Ramos (cell line): ENCODE data around the gene PPP1R37.

Source experiments
- in situ Hi-C: fragments of 300-500 bp; cut with MboI; formaldehyde crosslinking; loops from one replicate; pipeline ENCODE4 v1.14.3; 2022; ENCODE audit warnings: low sequenced_read_pairs; ENCODE audit not compliant: unreplicated experiment

Gene PPP1R37

GRCh38 chr19:45179892-45180370, 87.0 kb downstream of the PPP1R37 start:
- in situ Hi-C loops: loop anchor here (10.0 kb wide), 1 partner anchor 275 kb away; the partner anchor contains the start of gene APOE

- in situ Hi-C loops: loop anchor here (10.0 kb wide), 1 partner anchor 276 kb away; the partner anchor contains the start of gene APOE
These were observed 88.0 kb downstream of the PPP1R37 start for GRCh38 chr19:45180936-45181335.

- in situ Hi-C loops: loop anchor here (10.0 kb wide), 1 partner anchor 278 kb away; the partner anchor contains the start of gene APOE
These were observed 89.8 kb downstream of the PPP1R37 start for GRCh38 chr19:45182758-45183157.

GRCh38 chr19:45184115-45184514, 91.1 kb downstream of the PPP1R37 start:
- in situ Hi-C loops: loop anchor here (10.0 kb wide), 1 partner anchor 279 kb away; the partner anchor contains the start of gene APOE

DNA sequence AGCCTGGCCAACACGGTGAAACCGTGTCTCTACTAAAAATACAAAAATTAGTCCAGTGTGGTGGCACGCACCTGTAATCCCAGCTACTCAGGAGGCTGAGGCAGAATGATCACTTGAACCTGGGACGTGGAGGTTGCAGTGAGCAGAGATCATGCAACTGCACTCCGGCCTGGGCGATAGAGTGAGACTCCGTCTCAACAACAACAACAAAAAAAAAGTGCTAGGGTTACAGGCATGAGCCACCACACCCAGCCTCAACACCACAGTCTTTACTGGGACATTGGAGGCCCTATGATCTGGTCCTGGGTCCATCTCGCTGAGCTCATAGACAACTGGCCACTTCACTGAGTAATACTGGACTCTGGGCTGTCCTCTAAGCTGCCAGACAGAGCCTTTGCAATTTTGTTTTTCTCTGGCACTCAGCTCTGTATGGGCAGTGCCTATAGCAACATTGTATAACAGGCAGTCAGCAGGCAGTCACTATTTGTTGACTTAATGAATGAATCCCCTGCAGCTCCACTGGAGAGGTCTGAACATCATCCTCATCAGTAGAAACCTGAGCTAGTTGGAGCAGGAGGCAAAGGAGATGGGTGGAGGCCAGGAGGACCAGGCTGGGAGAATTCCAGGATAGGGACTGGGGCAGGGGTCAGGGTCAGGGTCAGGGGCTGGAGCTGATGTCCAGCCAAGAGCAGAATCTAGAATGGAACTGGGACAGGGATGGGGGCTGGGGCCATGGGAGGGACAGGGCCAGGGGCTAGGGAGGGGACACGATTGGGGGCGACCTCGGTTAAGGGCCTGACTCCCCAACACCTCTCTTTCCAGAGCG, 93.7 kb downstream of the PPP1R37 start:
- in situ Hi-C loops: loop anchor here (10.0 kb wide), 1 partner anchor 282 kb away; the partner anchor contains the start of gene APOE

GRCh38 chr19:45187421-45188100, 94.6 kb downstream of the PPP1R37 start:
- in situ Hi-C loops: loop anchor here (10.0 kb wide), 1 partner anchor 283 kb away; the partner anchor contains the start of gene APOE

DNA sequence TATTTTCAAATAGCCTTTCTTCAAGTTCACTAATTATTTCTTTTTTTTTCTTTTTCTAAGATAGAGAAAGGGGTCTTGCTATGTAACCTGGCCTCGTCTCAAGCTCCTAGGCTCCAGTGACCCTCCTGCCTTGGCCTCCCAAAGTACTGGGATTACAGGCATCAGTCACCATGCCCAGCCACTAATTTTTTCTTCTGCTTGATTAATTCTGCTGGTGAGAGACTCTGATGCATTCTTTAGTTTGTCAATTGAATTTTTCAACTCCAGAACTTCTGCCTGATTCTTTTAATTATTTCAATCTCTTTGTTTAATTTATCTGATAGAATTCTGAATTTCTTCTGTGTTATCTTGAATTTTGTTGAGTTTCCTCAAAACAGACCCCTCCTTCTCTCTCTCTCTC, 97.0 kb downstream of the PPP1R37 start:
- in situ Hi-C loops: loop anchor here (10.0 kb wide), 1 partner anchor 285 kb away; the partner anchor contains the start of gene APOE

GRCh38 chr19:45191375-45191774, 98.4 kb downstream of the PPP1R37 start:
- in situ Hi-C loops: no loop called here

- in situ Hi-C loops: no loop called here
These were observed 102.8 kb downstream of the PPP1R37 start for GRCh38 chr19:45195764-45196163.
